Measurements from ENCODE around the gene KLHDC8A.
"Not testable (repeated sequence)": the region's sequence is repeated elsewhere in the genome, so short reads cannot be mapped to it uniquely, and the experiment has no call there.

KLHDC8A gene

GRCh38 chr1:205301842-205302588 lies 54.7 kb downstream of the KLHDC8A start:
- in situ Hi-C loops (cut with HindIII; ENCODE audit: low sequenced_read_pairs): no loop called here

GRCh38 chr1:205301205-205301821 lies 55.4 kb downstream of the KLHDC8A start:
- in situ Hi-C loops (cut with HindIII; ENCODE audit: low sequenced_read_pairs): no loop called here

DNA sequence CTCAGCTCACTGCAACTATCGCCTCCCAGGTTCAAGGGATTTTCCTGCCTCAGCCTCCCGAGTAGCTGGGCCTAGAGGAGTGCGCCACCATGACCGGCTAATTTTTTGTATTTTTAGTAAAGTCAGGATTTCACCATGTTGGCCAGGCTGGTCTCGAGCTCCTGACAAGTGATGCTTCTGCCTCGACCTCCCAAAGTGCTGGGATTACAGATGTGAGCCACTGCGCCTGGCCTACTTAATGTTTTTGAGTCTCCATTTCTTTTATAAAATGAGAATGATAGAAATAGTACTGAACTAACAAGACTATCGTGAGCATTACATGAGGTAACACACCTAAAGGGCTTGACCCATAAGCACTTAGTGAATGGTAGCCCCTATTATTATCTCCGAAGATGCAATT lies 56.6 kb downstream of the KLHDC8A start:
- in situ Hi-C loops (cut with HindIII; ENCODE audit: low sequenced_read_pairs): no loop called here

DNA sequence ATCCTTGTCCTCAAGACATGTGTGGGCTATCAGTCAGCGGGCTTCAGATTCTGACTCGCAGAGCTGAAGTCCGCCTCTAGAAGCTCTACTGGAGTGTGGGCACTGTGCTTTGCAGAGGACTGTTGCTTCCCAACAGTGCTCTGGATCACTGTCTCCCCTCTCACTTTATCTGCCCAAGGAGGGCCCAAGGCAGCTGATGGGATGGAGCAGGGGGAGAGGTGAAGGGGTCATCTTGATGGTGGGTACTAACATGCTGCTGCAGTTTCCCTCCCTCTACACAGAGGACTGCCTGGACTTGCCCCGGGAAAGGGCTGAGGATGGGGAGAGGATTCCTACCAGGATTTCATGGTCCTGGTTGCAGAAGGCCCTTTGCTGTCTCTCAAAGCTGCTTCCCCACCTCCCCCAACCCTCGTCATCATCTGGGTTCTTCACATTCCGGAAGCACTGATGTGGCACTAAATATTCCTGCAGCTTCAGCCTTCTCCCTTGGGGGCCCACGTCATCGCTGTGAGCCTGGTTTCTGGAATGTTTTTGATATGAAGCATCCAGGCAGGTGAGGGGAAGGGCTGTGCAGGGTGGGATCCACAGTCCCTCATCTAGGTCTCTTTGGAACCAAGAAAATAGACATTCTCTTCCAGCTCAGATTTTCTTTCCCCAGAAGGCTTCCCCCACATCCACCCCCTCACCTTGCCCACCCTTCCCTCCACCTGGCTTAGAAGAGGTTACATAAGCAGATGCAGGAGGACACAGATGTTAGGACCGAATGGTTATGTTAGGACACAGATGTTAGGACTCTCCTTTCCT lies 58.3 kb downstream of the KLHDC8A start:
- in situ Hi-C loops (cut with HindIII; ENCODE audit: low sequenced_read_pairs): no loop called here

GRCh38 chr1:205297546-205298177 lies 59.1 kb downstream of the KLHDC8A start:
- in situ Hi-C loops (cut with HindIII; ENCODE audit: low sequenced_read_pairs): not testable (repeated sequence)

DNA sequence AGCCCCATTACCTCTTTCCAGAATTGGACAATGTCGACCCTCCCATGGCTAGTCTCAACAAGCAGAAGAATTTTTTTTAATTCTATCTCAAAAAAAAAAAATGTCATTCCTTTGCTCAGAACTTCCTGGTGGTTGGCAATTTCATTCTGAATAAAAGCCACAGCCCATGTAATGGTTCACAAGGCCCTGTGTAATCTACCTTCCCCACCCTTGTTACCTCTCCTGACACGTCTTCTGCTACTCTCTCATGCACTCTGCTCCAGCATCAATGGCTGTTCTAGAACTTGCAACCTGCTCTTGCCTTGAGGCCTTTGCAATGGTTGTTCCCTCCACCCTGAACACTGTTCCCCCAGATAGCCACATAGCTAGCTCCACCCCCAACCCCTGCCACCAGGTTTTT lies 60.6 kb downstream of the KLHDC8A start:
- in situ Hi-C loops (cut with HindIII; ENCODE audit: low sequenced_read_pairs): no loop called here

- in situ Hi-C loops (cut with HindIII; ENCODE audit: low sequenced_read_pairs): no loop called here
These were observed 61.8 kb downstream of the KLHDC8A start for GRCh38 chr1:205294934-205295333.

- in situ Hi-C loops (cut with HindIII; ENCODE audit: low sequenced_read_pairs): no loop called here
These were observed 62.4 kb downstream of the KLHDC8A start for GRCh38 chr1:205294175-205294917.

DNA sequence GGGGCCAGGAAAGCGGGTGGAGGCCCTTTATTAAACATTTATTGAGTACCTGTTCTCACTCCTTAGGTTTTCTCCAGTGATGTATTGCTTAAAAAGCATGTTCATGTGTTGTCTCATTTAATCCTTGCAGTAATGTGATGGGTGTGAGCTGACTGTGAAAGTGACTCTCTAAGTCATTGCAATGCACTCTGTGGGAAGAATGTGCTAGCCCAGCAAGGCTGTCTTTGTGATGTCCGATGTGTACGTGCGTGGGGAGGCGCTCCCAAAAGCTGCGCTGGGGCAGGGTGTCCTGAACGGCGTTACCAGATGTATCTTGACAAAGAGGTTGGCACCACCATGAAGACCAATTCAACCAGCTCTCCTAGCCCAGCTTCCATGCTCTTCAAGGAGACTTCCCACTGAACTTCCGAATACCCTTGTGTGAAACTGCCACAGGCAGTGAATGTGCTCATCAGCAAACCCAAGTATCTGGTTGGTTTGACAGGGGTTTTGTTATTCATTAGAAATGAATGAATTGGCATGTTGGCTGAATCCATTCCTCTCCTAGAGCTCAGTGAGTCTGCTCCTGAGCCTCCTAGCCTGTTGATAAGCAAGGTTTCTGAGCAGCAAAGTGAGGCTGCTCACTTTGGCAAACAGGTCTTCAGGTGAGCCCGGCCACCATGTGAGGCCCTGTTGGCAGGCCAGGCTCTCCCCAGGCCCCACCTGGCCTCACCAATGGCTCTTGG lies 63.2 kb downstream of the KLHDC8A start:
- in situ Hi-C loops (cut with HindIII; ENCODE audit: low sequenced_read_pairs): no loop called here

DNA sequence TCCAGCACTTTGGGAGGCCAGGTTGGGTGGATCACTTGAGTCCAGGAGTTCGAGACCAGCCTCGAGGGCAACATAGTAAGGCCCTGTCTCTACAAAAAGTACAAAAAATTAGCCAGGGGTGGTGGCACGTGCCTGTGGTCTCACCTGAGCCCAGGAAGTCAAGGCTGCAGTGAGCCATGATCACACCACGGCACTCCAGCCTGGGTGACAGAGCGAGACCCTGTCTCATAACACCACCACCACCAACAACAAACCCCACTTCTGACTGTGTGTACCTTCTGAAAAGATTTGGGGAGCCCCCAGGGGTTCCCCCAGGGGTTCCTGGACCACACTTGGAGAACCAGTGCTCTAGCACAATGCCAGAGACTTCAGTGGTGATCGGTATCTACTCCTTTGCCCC lies 65.1 kb downstream of the KLHDC8A start:
- in situ Hi-C loops (cut with HindIII; ENCODE audit: low sequenced_read_pairs): no loop called here

DNA sequence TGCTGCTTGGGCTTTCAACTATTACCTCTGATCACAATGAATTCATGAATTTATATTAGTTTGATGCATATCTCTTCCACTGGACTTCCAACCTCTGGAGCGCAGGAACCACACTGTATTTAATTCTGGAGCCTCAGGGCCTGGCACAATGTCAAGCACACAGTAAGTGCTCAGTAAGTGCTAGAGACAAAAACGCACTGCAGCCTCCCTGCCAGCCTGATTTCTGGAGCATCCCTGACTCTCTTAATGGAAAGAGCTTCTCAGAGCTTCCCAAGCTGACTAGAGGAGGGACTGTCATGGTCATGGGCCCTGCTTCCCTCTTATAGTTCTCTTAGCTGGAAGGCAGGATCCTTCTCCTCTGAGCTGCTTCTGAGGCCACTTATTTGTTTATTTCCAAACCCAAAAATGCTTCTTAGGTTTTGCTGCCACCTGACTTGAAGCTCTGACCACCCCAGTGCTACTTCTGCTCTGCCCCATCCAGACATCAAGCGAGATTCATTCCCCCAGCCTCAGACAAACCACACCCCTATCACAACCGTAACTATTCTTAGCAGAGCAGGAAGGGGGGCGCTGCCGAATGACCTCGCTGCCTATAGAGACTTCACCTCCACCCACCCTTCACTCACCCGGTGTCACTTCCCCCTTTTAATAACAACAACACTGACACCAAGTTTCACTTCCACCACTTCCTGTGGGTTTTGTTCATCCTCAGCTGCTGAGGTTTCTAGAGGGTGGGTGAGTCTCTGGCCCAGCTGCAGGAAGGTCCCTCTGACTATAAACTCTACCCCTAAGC lies 68.8 kb downstream of the KLHDC8A start:
- in situ Hi-C loops (cut with HindIII; ENCODE audit: low sequenced_read_pairs): no loop called here

GRCh38 chr1:205287076-205287475 lies 69.6 kb downstream of the KLHDC8A start:
- in situ Hi-C loops (cut with HindIII; ENCODE audit: low sequenced_read_pairs): no loop called here

DNA sequence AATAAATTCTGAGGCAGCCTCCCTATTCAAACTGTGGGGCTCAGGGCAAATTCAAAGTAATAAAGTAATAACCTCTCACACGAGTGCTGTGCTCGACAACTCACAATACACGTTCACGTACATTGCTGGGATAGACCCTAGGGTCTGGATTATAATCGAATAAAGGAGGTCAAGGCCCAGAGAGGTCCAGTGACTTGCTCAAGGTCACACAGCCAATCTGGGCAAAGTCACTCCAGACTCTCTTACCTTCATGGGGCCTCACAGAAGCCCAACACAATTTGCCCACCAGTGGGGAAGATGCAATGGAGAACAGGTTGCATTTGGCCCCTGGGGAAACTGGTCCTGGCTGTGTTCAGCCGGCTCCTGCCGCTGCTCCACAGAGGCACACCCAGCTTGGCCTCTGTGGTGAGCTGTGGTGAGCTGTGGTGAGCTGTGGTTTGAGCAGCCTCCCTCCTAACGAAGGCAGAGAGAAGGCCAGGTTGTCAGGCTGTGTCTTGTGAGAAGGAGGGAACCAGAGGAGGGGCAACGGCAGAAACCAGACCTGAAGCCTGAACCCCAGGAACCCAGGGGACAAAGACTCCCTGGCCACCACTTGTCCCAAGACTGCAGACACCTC lies 70.3 kb downstream of the KLHDC8A start:
- in situ Hi-C loops (cut with HindIII; ENCODE audit: low sequenced_read_pairs): no loop called here
